HG03175 (cell line): Measurements from ENCODE around the gene HPN.
"Not testable (repeated sequence)": the region's sequence is repeated elsewhere in the genome, so short reads cannot be mapped to it uniquely, and the experiment has no call there.

Source experiments
- ATAC-seq: cut with Tn5 transposase; IDR thresholded peaks from one replicate; pipeline ENCODE4 v1.9.1; 2021; ENCODE audit warnings: mild to moderate bottlenecking, moderate library complexity; ENCODE audit not compliant: unreplicated experiment

HPN gene

GRCh38 chr19:35027009-35027408, 14.5 kb upstream of the HPN start:
- no peak for ATAC-seq

- no peak for ATAC-seq
Observed at GRCh38 chr19:35027851-35028599, 13.5 kb upstream of the HPN start.

DNA sequence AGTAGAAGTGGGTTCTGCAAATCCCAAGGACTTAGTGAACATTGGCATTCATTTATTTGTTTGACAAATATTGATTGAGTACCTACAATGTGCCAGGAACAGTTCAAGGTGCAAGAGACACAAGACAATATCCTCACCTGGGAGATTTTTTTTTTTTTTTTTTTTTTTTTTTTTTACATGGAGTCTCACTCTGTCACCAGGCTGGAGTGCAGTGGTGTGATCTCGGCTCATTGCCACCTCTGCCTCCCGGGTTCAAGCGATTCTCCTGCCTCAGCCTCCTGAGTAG, 13.0 kb upstream of the HPN start:
- not testable (repeated sequence) for ATAC-seq

DNA sequence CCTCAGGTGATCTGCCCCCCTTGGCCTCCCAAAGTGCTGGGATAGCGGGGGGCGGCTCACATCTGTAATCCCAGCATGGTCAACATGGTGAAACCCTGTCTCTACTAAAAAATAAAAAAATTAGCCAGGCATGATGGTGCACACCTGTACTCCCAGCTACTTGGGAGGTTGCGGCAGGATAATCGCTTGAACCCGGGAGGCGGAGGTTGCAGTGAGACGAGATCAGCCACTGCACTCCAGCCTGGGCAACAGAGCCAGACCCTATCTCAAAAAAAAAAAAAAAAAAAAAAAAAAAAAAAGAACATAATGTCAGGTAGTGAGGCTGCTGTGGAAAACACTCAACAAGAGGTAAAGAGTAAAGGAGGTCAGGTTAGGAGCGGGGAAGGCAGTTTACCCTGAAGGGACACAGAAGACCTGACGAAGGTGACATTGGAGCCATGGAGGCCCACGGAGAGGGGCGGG, 12.2 kb upstream of the HPN start:
- not testable (repeated sequence) for ATAC-seq

DNA sequence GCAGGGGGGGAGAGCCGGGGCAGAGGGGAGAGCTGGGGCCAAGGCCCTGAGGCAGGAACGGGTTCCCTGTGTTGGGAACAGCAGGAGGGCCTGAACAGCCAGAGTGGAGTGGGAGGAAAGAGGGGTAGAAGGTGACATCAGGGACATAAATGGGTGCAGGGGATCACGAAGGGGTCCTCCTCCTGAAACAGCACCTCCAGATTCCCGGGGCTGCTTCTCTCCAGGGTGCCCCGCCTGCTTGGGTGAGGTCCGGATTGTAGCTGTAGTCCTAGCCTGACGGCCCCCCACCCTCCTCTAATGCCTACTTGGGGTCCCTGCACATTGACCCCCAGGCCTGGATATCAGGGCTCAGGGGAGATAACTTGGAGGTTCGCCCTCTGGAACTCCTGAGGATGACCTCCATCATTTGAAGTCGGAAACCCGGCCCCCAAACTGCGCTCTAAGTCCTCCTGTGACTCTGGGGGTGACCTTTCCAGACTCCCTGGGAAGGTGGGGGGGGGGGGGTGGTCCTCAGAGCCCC, 11.7 kb upstream of the HPN start:
- ATAC-seq = no peak

- ATAC-seq = no peak
Observed at GRCh38 chr19:35030257-35031071, 11.1 kb upstream of the HPN start, which contains the start of gene SCN1B. Gene SCN1B, plus strand, starts transcription at chr19:35030470. Its CDS starts 351 bp downstream, at chr19:35030821.

- ATAC-seq = no peak
Observed at GRCh38 chr19:35031072-35031881, 10.2 kb upstream of the HPN start.

GRCh38 chr19:35032356-35032865, 9.1 kb upstream of the HPN start:
- no peak for ATAC-seq

GRCh38 chr19:35033067-35034004, 8.2 kb upstream of the HPN start:
- no peak for ATAC-seq

- ATAC-seq = no peak
Observed at GRCh38 chr19:35034005-35034502, 7.5 kb upstream of the HPN start.

GRCh38 chr19:35034588-35035382, 6.7 kb upstream of the HPN start:
- ATAC-seq = no peak

- peak; percentile 67 for ATAC-seq
Observed at GRCh38 chr19:35037716-35038622, 3.6 kb upstream of the HPN start.

DNA sequence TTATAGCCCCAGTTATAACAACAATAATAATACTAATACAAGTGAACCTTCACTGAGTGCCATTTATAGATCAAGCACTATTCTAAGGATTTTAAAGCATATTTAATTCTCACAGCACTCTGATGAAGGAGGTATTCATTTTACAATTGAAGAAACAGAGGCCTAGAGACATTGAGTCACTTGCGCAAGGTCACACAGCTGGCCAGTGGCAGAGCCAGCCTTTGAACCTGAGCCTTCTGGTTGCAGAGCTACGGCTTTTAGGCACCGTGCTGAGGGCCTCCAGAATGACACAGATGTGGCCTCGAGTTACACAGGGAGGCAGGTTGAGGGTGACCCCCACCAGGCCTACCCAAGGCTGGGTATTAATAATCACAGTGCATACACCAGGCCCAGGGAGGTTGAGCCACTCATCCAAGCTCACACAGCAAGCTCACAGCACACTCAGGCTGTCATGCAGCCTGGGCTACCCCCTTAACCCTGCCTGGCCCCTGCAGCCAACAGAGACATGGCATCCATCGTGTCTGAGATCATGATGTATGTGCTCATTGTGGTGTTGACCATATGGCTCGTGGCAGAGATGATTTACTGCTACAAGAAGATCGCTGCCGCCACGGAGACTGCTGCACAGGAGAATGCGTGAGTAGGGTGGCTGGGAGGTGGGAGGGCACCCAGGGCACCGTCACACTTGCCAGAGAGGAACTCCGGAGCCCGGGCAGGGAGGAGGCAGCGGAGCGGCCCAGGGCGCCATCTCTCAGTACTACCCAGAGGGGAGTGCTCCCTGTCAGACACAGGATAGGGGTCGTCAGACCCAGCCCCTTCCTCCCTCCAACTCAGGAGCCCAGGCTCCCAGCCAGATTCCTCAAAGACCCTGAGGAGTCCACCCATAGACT, 2.7 kb upstream of the HPN start:
- no peak for ATAC-seq

- ATAC-seq = no peak
Observed at GRCh38 chr19:35039881-35040825, 1.4 kb upstream of the HPN start.

DNA sequence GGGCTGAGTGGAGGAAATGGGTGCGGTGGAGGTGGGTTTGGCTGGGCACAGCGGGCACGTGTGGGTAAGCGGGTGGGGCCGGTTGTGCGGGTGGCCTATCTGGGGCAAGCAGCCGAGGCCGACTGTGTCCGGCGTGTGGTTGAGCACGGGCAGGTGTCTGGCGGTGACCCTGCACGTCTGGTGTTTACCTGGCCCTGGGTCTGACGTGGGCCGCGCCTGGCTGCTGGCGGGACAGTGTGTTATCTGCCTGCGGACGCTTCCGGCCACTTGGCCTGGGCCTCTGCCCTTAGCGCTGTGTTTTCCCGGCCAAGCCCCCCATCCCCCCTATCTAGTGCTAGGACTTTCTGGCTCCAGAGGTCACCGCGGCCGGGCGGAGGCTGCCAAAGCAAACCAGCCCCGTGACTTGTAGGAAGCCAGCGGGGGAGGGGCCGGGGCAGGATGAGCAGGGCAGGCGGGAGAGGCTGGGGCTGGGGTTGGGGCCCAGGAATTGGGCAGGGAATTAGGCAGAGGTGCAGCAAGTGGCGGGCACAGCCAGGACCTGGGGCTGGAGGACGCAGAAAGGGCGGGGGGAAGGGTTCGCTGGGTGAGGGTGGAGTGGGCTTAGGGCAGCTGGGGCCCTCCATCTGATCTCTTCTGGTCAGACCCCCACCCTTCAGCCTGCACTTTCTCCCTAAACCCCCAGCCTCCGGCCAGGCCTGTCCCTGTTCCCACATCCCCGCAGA, 534 bp upstream of the HPN start:
- no peak for ATAC-seq
